Right kidney (tissue), 1 donor: ENCODE results near the gene FAM227A.
"Not testable (repeated sequence)": the region's sequence is repeated elsewhere in the genome, so short reads cannot be mapped to it uniquely, and the experiment has no call there.

Experiments
- DNase-seq: peaks from one replicate; pipeline ENCODE4 v3.0.0-alpha.2; 2016

Gene FAM227A

GRCh38 chr22:38611559-38611958 is 44.6 kb downstream of the FAM227A start:
- no peak for DNase-seq

- DNase-seq, result no peak
These were observed 46.0 kb downstream of the FAM227A start for GRCh38 chr22:38610234-38610633.

GRCh38 chr22:38608992-38609750 is 47.0 kb downstream of the FAM227A start:
- DNase-seq, result no peak

- no peak for DNase-seq
These were observed 48.5 kb downstream of the FAM227A start for GRCh38 chr22:38607680-38608079.

- DNase-seq, result no peak
These were observed 54.0 kb downstream of the FAM227A start for GRCh38 chr22:38602166-38602565.

GRCh38 chr22:38601221-38601764 is 54.9 kb downstream of the FAM227A start:
- no peak for DNase-seq

- no peak for DNase-seq
These were observed 56.7 kb downstream of the FAM227A start for GRCh38 chr22:38599466-38599865.

GRCh38 chr22:38582923-38583322 is 73.3 kb downstream of the FAM227A start:
- DNase-seq, result not testable (repeated sequence)

GRCh38 chr22:38578505-38578904 is 77.7 kb downstream of the FAM227A start:
- no peak for DNase-seq

- DNase-seq, result no peak
These were observed 84.1 kb downstream of the FAM227A start for GRCh38 chr22:38572065-38572464.

GRCh38 chr22:38570779-38571364 is 85.3 kb downstream of the FAM227A start:
- no peak for DNase-seq

- peak; percentile 84 for DNase-seq
These were observed 86.0 kb downstream of the FAM227A start, which contains the start of gene DMC1 for GRCh38 chr22:38569972-38570778. TSS of gene DMC1 (minus strand) at chr22:38570183. CDS start at chr22:38568256, 1,927 bp downstream.

- DNase-seq, result peak; percentile 67
These were observed 86.8 kb downstream of the FAM227A start for GRCh38 chr22:38569181-38569971.

- no peak for DNase-seq
These were observed 88.5 kb downstream of the FAM227A start for GRCh38 chr22:38567531-38568285.

- no peak for DNase-seq
These were observed 89.3 kb downstream of the FAM227A start for GRCh38 chr22:38566726-38567504.

- no peak for DNase-seq
These were observed 90.8 kb downstream of the FAM227A start for GRCh38 chr22:38565441-38565840.

- no peak for DNase-seq
These were observed 91.5 kb downstream of the FAM227A start for GRCh38 chr22:38564669-38565068.

GRCh38 chr22:38554281-38554680 is 101.9 kb downstream of the FAM227A start:
- no peak for DNase-seq

- DNase-seq, result no peak
These were observed 106.9 kb downstream of the FAM227A start for GRCh38 chr22:38549101-38549894.

- DNase-seq, result no peak
These were observed 115.5 kb downstream of the FAM227A start for GRCh38 chr22:38540701-38541100.
